HepG2 (cell line): ENCODE results near the gene SEC11A. TPM values are rescaled to one million over a fixed set of nuclear protein-coding genes. Genes with fewer than 3 reads are reported as not detected.

ENCODE experiments used
- ATAC-seq: fragments of 200-7000 bp; cut with Tn5 transposase; 3 replicates; pipeline ENCODE4 v1.9.1; 2020; ENCODE audit warnings: mild to moderate bottlenecking, moderate library complexity
- BruUV-seq: library from RNA; stranded (reverse); fragments of 400-500 nt; replicated peaks from 2 replicates; lab custom pipeline; 2021; lab: Mats Ljungman, UMichigan
- CTCF ChIA-PET: fragments of 300-600 bp; formaldehyde crosslinking; extraction: SDS; loops from one replicate; lab custom pipeline; 2021; ENCODE audit warnings: low total read pairs, inconsistent platforms, low intra/inter-chr PET ratio; lab: Yijun Ruan, JAX
- POLR2A ChIA-PET: fragments of 350-600 bp; sonication (Branson Sonifier 250); formaldehyde crosslinking; loops from one replicate; lab custom pipeline; 2020; ENCODE audit warnings: antibody characterized with exemption, inconsistent platforms; lab: Yijun Ruan, JAX
- DNase-seq: peaks from one replicate; pipeline ENCODE4 v3.0.0-alpha.2; 2015; ENCODE audit warnings: low spot score
- FAIRE-seq: peaks from 3 replicates; lab custom pipeline; 2011; peaks lifted over from hg19 to GRCh38; lab: Jason Lieb, UNC
- H2AFZ ChIP-seq: one replicate; pipeline ENCODE4 v1.6.1; 2011; ENCODE audit warnings: low read length, inconsistent platforms
- H3K27ac ChIP-seq: fragments of 300-600 bp; 3 replicates; pipeline ENCODE4 v1.8.0; 2011; ENCODE audit warnings: mixed run types, mild to moderate bottlenecking, mixed read lengths, low read length, inconsistent platforms; ENCODE audit not compliant: insufficient read depth; ENCODE audit errors: extremely low read length
- H3K27me3 ChIP-seq, 2 experiments: fragments of 200-600 bp in 1 of 2; 2 replicates in 1 of 2; 3 replicates in 1 of 2; pipeline versions ENCODE4 v1.6.0 to v1.8.0; 2011; ENCODE audit warnings: low read length in 2 of 2, mild to moderate bottlenecking in 2 of 2, moderate library complexity in 2 of 2, inconsistent platforms in 1 of 2; ENCODE audit not compliant: insufficient read depth in 2 of 2, control insufficient read depth in 1 of 2
- H3K36me3 ChIP-seq, 2 experiments: fragments of 200-600 bp in 1 of 2; replicated peaks in 1 of 2; 2 replicates in 1 of 2; 3 replicates in 1 of 2; pipeline versions ENCODE4 v1.5.1 to v1.8.0; 2011; ENCODE audit warnings: low read length in 2 of 2, inconsistent platforms in 1 of 2; ENCODE audit not compliant: insufficient read depth in 2 of 2, control insufficient read depth in 1 of 2
- H3K4me1 ChIP-seq: 2 replicates; pipeline ENCODE4 v1.5.1; 2012; ENCODE audit warnings: low read length, inconsistent platforms; ENCODE audit not compliant: insufficient read depth
- H3K4me2 ChIP-seq: 2 replicates; pipeline ENCODE4 v1.6.0; 2011; ENCODE audit warnings: low read depth, low read length, inconsistent platforms
- H3K4me3 ChIP-seq, 3 experiments: fragments of 200-600 bp in 1 of 3; sonication (generic), shearing (Covaris generic) in 1 of 3; replicated peaks in 1 of 3; 2 replicates each; pipeline ENCODE4 v1.5.1; 2011 to 2016; ENCODE audit warnings: low read length in 3 of 3, inconsistent platforms in 2 of 3, low read depth in 2 of 3, mild to moderate bottlenecking in 2 of 3, control low read depth in 1 of 3, mixed read lengths in 1 of 3; ENCODE audit not compliant: insufficient read depth in 1 of 3
- H3K79me2 ChIP-seq: one replicate; pipeline ENCODE4 v1.6.1; 2011; ENCODE audit warnings: low read length, inconsistent platforms; ENCODE audit not compliant: insufficient read depth
- H3K9ac ChIP-seq: 2 replicates; pipeline ENCODE4 v1.6.0; 2011; ENCODE audit warnings: mild to moderate bottlenecking, low read depth, low read length, inconsistent platforms; ENCODE audit not compliant: insufficient read depth
- H3K9me3 ChIP-seq: 2 replicates; pipeline ENCODE4 v1.5.1; 2012; ENCODE audit warnings: mild to moderate bottlenecking, low read length
- H4K20me1 ChIP-seq: 2 replicates; pipeline ENCODE4 v1.6.0; 2011; ENCODE audit warnings: inconsistent platforms, mild to moderate bottlenecking, low read length, moderate library complexity; ENCODE audit not compliant: insufficient read depth
- AGO2 ChIP-seq: fragments of 200-400 bp; formaldehyde crosslinking; optimal IDR thresholded peaks from 2 replicates; pipeline ENCODE3; 2017; ENCODE audit warnings: mild to moderate bottlenecking, low read depth, low read length, moderate library complexity
- ATAD3A ChIP-seq: sonication (generic); formaldehyde crosslinking; IDR thresholded peaks from 2 replicates; pipeline ENCODE4 v1.4.0; 2020; ENCODE audit warnings: missing genetic modification reagents
- ELF1 ChIP-seq: sonication (generic); formaldehyde crosslinking; IDR thresholded peaks from 2 replicates; pipeline ENCODE4 v1.4.0; 2020; ENCODE audit warnings: missing genetic modification reagents
- HNF1A ChIP-seq, 2 experiments: sonication (generic) in 1 of 2; formaldehyde crosslinking in 1 of 2; IDR thresholded peaks; 2 replicates each; pipeline versions ENCODE4 v1.4.0 to v1.6.1; 2016 to 2020; ENCODE audit warnings: borderline replicate concordance in 1 of 2, low read depth in 1 of 2, mild to moderate bottlenecking in 1 of 2, missing genetic modification reagents in 1 of 2
- IRF2 ChIP-seq: IDR thresholded peaks from 2 replicates; pipeline ENCODE4 v1.6.1; 2018; ENCODE audit warnings: missing genetic modification reagents, missing compliant biosample characterization
- JUNB ChIP-seq: sonication (generic); formaldehyde crosslinking; IDR thresholded peaks from 2 replicates; pipeline ENCODE4 v1.8.0; 2022; ENCODE audit warnings: missing genetic modification reagents, mild to moderate bottlenecking, borderline replicate concordance
- NR2F2 ChIP-seq: IDR thresholded peaks from 2 replicates; pipeline ENCODE4 v1.6.1; 2012; ENCODE audit warnings: low read depth, inconsistent platforms, borderline replicate concordance
- RARA ChIP-seq: IDR thresholded peaks from 2 replicates; pipeline ENCODE4 v1.6.1; 2016; ENCODE audit warnings: missing genetic modification reagents, missing compliant biosample characterization
- RBM39 ChIP-seq: fragments of 200-400 bp; formaldehyde crosslinking; IDR thresholded peaks from one replicate; pipeline ENCODE4 v1.6.1; 2018; ENCODE audit warnings: antibody characterized with exemption, mild to moderate bottlenecking, low read depth, low read length; ENCODE audit not compliant: poor library complexity, severe bottlenecking
- ZBTB46 ChIP-seq: sonication (generic); formaldehyde crosslinking; IDR thresholded peaks from 2 replicates; pipeline ENCODE4 v1.4.0; 2020; ENCODE audit warnings: mild to moderate bottlenecking, missing genetic modification reagents, borderline replicate concordance
- ZFP36L2 ChIP-seq: sonication (generic); formaldehyde crosslinking; IDR thresholded peaks from 2 replicates; pipeline ENCODE4 v1.4.0; 2020; ENCODE audit warnings: missing genetic modification reagents
- ZNF468 ChIP-seq: sonication (generic); formaldehyde crosslinking; IDR thresholded peaks from 2 replicates; pipeline ENCODE4 v1.8.0; 2022; ENCODE audit warnings: mild to moderate bottlenecking, moderate library complexity, missing genetic modification reagents
- ZNF777 ChIP-seq: sonication (generic); formaldehyde crosslinking; IDR thresholded peaks from 2 replicates; pipeline ENCODE4 v1.4.0; 2020; ENCODE audit warnings: missing genetic modification reagents
- WGBS: methylation state at CpG from one replicate; pipeline ENCODE4 v1.1.6; 2017; ENCODE audit warnings: low lambda C conversion rate; 5-methylcytosine and 5-hydroxymethylcytosine counted together
- in situ Hi-C: cut with HindIII; loops from 2 replicates; pipeline ENCODE4 v1.10.0; 2017; ENCODE audit warnings: low pct_unique_long_range_greater_than_20kb; ENCODE audit not compliant: extremely low pct_ligation_motif_present
- intact Hi-C: fragments of 100-400 bp; cut with micrococcal nuclease; formaldehyde crosslinking; loops from one replicate; pipeline ENCODE4 v1.10.0; 2022; ENCODE audit not compliant: unreplicated experiment
- polyA plus RNA-seq, 8 experiments: library from polyadenylated mRNA; depleted of rRNA in 3 of 8; stranded (reverse) in 7 of 8; unstranded in 1 of 8; fragments of >200 nt; fragmentation: Illumina TruSeq in 4 of 8; extraction: Trizol in 4 of 8; gene quantifications; 2 replicates each; pipeline versions ENCODE4 v1.2.1 to v1.2.3, GENCODE V29; 2011 to 2016; ENCODE audit warnings: low read depth in 4 of 8, missing spikeins in 1 of 8, mixed read lengths in 1 of 8; ENCODE audit not compliant: insufficient read depth in 1 of 8
- total RNA-seq, 5 experiments: library from RNA; depleted of rRNA; stranded (reverse); fragments of >200 nt; fragmentation: Illumina TruSeq; extraction: Trizol; gene quantifications; 2 replicates each; pipeline ENCODE4 v1.2.3, GENCODE V29; 2016; ENCODE audit warnings: low read depth in 1 of 5

Gene SEC11A
- total and polyA plus RNA-seq, 2 of the 13 experiments (the other 11 are each of a cell fraction or from before 2014, with no cell fraction given), result 141 to 230 TPM

- ChIA-PET CTCF (no interaction called here), POLR2A (interaction anchor here (1.0 to 2.7 kb wide), 2 partner anchors 9 to 15 kb away, joined by 4 to 16 read pairs; no protein-coding TSS in a partner anchor)
Observed at GRCh38 chr15:84621358-84621979, 94.5 kb downstream of the SEC11A start.

GRCh38 chr15:84620626-84621025 is 95.3 kb downstream of the SEC11A start:
- H3K4me1 ChIP-seq, result peaks cover 21% of the 10 kb centered on the region
- WGBS, result 99% methylated on average over 8 of the region's 8 CpGs
- peaks cover 17 to 26% of the 10 kb centered on the region in 2 experiments for H3K36me3 ChIP-seq
- no peak overlapping the region for H3K4me2 ChIP-seq
- no peaks in the 10 kb centered on the region for H3K9me3 ChIP-seq
- no peak overlapping the region for H3K4me3 ChIP-seq
- CTCF ChIA-PET, result no interaction called here
- POLR2A ChIA-PET, result interaction anchor here (1.2 to 2.7 kb wide), 2 partner anchors 10 to 33 kb away, joined by 3 to 16 read pairs; partner anchors contain the start of gene WDR73
- H4K20me1 ChIP-seq, result no peaks in the 10 kb centered on the region
- peaks cover 4% of the 10 kb centered on the region for H3K79me2 ChIP-seq
- intact Hi-C loops, result no loop called here
- no peak overlapping the region for H2AFZ ChIP-seq
- in situ Hi-C loops, result no loop called here
- BruUV-seq, result no TSS peak
- no peak for DNase-seq
- H3K27me3 ChIP-seq, result no peaks in the 10 kb centered on the region
- H3K27ac ChIP-seq, result no peak overlapping the region
- FAIRE-seq, result no peak
- no peak for ATAC-seq
- no peak overlapping the region for H3K9ac ChIP-seq
- TF ChIP-seq HNF1A (IDR thresholded peaks at IDR 0.05; ENCODE audit: low read depth) (no peak), HNF1A (CRISPR knock-in tag; IDR thresholded peaks at IDR 0.05; ENCODE audit: borderline replicate concordance) (no peak), RBM39 (no peak), ZNF777 (CRISPR knock-in tag) (no peak), ZBTB46 (CRISPR knock-in tag) (no peak), JUNB (CRISPR knock-in tag) (no peak), ELF1 (CRISPR knock-in tag) (no peak), RARA (CRISPR knock-in tag) (no peak), ATAD3A (CRISPR knock-in tag) (no peak), ZNF468 (CRISPR knock-in tag) (no peak), IRF2 (no peak), NR2F2 (no peak)

More at GRCh38 chr15:84621358-84621979, 94.5 kb downstream of the SEC11A start:
- H3K36me3 ChIP-seq, result peaks cover 17 to 25% of the 10 kb centered on the region in 2 experiments
- H3K9ac ChIP-seq, result no peak overlapping the region
- H3K27ac ChIP-seq, result no peak overlapping the region
- peak; percentile 35 for TF ChIP-seq AGO2
- no peak for TF ChIP-seq ZFP36L2 (CRISPR knock-in tag)
- intact Hi-C loops (no loop called here), in situ Hi-C loops (no loop called here)
- peaks cover 4% of the 10 kb centered on the region for H3K79me2 ChIP-seq
- 98% methylated on average over 11 of the region's 17 CpGs for WGBS
- H4K20me1 ChIP-seq, result no peaks in the 10 kb centered on the region
- H2AFZ ChIP-seq, result no peak overlapping the region
- no peak overlapping the region for H3K4me2 ChIP-seq
- DNase-seq (no peak), FAIRE-seq (no peak), ATAC-seq (no peak)
- BruUV-seq, result TSS peak; percentile 35
- H3K4me1 ChIP-seq, result peaks cover 22% of the 10 kb centered on the region
- H3K27me3 ChIP-seq, result no peaks in the 10 kb centered on the region
- H3K9me3 ChIP-seq, result no peaks in the 10 kb centered on the region
- no peak overlapping the region for H3K4me3 ChIP-seq
